Activated T-helper 17 cell treated with anti-CD3 and anti-CD28 coated beads, Interleukin-2, amount 50 U/mL, for 72 hours (primary cell): ENCODE data around the gene PNPLA5. TPM values are rescaled to one million over a fixed set of nuclear protein-coding genes. Genes with fewer than 3 reads are reported as not detected.
"Not testable (repeated sequence)": the region's sequence is repeated elsewhere in the genome, so short reads cannot be mapped to it uniquely, and the experiment has no call there.

Source experiments
- ATAC-seq: fragments of 150-1000 bp; cut with Tn5 transposase; replicated peaks from 2 replicates; pipeline ENCODE4 v1.10.0; 2021; ENCODE audit warnings: mild to moderate bottlenecking, moderate library complexity
- H3K27ac Mint-ChIP-seq: one replicate; pipeline ENCODE4 v1.8.0; 2022; ENCODE audit warnings: mixed read lengths
- H3K27me3 Mint-ChIP-seq: one replicate; pipeline ENCODE4 v1.8.0; 2022; ENCODE audit warnings: mixed read lengths
- H3K36me3 Mint-ChIP-seq: one replicate; pipeline ENCODE4 v1.8.0; 2022; ENCODE audit warnings: low read depth, mild to moderate bottlenecking, mixed read lengths
- H3K4me1 Mint-ChIP-seq: one replicate; pipeline ENCODE4 v1.8.0; 2022; ENCODE audit warnings: mixed read lengths
- H3K4me3 Mint-ChIP-seq: one replicate; pipeline ENCODE4 v1.8.0; 2022; ENCODE audit warnings: mild to moderate bottlenecking, mixed read lengths
- H3K9me3 Mint-ChIP-seq: one replicate; pipeline ENCODE4 v1.8.0; 2022; ENCODE audit warnings: mixed read lengths
- total RNA-seq, 2 donors: library from RNA; stranded (reverse); gene quantifications; one replicate each; pipeline ENCODE4 v1.2.3, GENCODE V29; 2022

The PNPLA5 gene
- total RNA-seq, 2 donors from 2014 or later, result not detected

DNA sequence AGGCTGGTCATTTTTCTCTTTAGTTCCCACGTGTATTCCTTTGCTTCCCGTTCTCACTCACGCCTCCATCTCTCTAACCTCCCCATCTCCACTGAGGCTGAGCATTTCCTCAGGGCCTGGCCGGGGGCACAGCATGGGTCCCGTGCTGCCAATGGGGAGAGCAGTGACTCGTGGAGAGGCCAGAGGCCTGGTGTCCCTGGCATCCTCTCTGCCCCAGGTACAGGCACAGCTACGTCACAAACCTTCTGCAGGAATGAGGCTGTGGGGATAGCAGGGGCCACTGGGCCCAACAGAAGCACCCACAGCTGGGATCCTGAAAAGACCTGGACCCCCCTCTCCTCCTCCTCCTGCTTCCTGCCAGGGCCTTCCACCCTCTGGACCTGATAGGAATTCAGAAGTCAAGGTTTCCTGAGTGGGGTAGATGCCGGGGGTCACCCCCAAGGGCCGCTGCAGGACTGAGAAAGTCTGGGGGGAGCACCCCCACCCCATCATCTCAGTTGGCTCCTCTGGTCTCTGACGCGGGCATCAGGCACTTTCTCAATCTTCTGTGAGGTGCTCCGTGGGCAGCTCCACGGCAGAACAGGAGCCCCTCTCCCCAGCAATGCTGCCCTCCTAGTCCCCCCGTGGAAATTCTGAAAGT is 11.8 kb downstream of the PNPLA5 start:
- ATAC-seq, result no peak
- Mint-ChIP-seq H3K9me3 (no peaks in the 10 kb centered on the region), H3K4me3 (no peak overlapping the region), H3K27ac (no peak overlapping the region), H3K27me3 (peaks cover 22% of the 10 kb centered on the region), H3K4me1 (no peaks in the 10 kb centered on the region), H3K36me3 (no peaks in the 10 kb centered on the region)

DNA sequence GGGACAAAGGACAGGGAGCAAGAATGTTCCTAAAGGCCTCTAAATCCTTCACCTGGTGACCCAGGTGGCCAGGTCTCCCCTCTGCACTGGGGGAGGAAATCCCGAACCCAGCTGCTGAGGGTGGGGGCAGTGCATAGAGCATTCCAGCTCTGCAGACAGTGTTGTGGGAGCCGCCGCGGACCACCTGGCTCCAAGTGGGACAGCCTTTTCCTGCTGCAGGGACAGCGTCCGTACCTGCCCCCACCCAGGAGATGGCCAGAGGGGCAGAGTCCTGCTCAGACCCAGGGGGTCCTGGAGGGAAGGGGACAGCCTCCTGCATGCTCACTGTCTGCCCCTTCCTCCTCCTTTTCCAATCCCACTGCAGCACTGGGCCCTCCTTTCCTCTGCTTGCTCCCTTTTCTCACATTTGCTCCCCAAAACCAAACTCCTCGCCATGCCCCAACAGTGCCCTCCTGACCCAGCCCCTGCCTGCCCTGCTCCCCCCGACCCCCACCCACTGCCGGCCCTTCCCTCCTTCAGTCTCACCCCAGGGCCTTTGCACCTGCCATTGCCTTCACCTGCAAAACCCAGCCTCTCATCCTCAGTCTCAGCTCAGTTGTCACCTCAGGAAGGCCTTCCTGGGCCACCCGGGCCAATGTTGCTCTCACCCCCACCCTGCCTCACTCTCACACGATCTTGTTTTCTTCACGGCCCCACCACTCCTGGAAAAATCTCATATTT is 12.8 kb downstream of the PNPLA5 start:
- H3K4me3 Mint-ChIP-seq, result no peak overlapping the region
- H3K36me3 Mint-ChIP-seq, result no peaks in the 10 kb centered on the region
- H3K4me1 Mint-ChIP-seq, result no peaks in the 10 kb centered on the region
- no peak for ATAC-seq
- no peaks in the 10 kb centered on the region for H3K9me3 Mint-ChIP-seq
- H3K27ac Mint-ChIP-seq, result no peak overlapping the region
- H3K27me3 Mint-ChIP-seq, result peaks cover 30% of the 10 kb centered on the region

DNA sequence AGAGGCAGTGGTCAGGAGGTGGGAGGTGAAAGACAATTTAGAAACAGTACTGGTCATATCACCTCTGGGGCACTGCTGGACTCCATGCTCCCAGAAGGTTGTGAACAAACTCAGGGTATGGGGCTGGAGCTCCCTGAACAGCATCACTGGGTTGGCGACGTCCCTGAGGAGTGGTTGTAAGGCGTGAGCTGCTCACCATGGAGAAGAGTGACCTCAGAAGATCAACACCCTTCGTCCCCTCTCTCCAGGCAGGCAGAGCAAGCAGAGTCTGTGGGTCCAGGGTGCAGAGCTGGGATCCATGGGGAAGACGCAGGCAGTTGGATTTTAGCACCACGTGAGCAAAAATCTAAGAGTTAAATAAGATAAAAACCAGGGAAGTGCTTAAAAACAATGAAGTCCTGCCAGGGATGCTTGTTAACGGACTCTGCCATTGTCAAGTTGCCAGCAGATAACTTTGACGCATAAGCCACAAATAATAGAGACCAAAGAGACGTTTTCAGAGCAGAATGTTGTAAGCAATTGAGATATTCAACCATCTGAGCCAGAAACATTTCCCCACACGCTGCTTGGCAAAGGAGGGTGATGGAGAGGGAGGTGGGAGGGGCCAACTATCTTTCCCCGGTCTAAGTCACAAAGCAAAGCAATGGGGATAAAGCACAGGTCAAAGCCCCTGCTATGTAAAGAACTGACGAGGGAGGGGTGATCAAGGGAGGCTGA is 13.6 kb downstream of the PNPLA5 start:
- no peak overlapping the region for H3K27ac Mint-ChIP-seq
- H3K36me3 Mint-ChIP-seq, result no peaks in the 10 kb centered on the region
- no peak for ATAC-seq
- H3K9me3 Mint-ChIP-seq, result no peaks in the 10 kb centered on the region
- no peak overlapping the region for H3K4me3 Mint-ChIP-seq
- H3K27me3 Mint-ChIP-seq, result peaks cover 37% of the 10 kb centered on the region
- no peaks in the 10 kb centered on the region for H3K4me1 Mint-ChIP-seq

DNA sequence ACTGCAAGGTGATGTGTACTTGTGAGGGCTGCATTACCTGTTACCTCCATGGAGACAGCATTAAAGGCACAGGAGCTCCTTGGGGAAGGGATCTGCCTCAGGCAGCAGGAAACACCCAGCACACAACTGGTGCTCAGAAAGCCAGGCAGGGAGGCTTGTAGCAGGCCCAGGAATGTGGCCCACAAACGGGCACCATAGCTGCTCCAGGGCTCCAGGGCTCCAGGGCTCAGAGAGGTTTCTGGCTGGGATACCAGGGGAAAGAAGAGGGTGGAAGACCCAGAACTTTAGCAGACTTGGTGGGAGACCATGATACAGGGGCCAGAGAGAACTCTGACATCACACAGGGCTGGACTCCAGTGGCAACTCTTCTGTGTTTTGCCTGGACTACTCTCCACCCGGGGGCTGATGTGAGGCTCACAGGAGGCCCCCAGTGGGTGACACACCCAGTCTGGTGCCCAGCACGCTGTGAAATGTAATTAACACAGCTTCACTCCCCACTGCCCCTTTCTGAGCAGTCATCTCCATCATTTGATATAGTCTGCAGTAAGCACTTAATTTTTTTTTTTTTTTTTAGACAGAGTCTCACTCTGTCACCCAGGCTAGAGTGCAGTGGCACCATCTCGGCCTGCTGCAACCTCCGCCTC is 14.8 kb downstream of the PNPLA5 start:
- peaks cover 37% of the 10 kb centered on the region for H3K27me3 Mint-ChIP-seq
- H3K27ac Mint-ChIP-seq, result no peak overlapping the region
- no peaks in the 10 kb centered on the region for H3K9me3 Mint-ChIP-seq
- H3K4me1 Mint-ChIP-seq, result no peaks in the 10 kb centered on the region
- ATAC-seq, result no peak
- no peaks in the 10 kb centered on the region for H3K36me3 Mint-ChIP-seq
- H3K4me3 Mint-ChIP-seq, result no peak overlapping the region

DNA sequence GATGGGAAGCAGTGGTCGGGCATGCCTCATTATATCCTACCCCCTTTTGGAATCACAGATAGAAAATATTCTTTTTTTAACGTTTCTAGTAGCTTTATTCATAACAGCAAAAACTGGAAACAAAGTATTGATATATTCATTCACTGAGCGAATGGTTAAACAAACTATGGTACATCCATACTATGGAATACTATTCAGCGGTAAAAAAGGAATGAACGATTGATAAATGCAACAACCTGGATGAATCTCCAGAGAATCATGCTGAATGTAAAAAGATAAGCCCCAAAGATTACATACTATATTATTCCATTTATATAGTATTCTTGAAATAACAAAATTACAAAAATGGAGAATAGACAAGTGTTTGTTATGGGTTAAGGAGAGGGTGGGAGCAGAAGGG is 22.0 kb downstream of the PNPLA5 start:
- peaks cover 4% of the 10 kb centered on the region for H3K9me3 Mint-ChIP-seq
- H3K4me3 Mint-ChIP-seq, result no peak overlapping the region
- H3K36me3 Mint-ChIP-seq, result no peaks in the 10 kb centered on the region
- H3K4me1 Mint-ChIP-seq, result no peaks in the 10 kb centered on the region
- no peak for ATAC-seq
- peaks cover 19% of the 10 kb centered on the region for H3K27me3 Mint-ChIP-seq
- H3K27ac Mint-ChIP-seq, result no peak overlapping the region

DNA sequence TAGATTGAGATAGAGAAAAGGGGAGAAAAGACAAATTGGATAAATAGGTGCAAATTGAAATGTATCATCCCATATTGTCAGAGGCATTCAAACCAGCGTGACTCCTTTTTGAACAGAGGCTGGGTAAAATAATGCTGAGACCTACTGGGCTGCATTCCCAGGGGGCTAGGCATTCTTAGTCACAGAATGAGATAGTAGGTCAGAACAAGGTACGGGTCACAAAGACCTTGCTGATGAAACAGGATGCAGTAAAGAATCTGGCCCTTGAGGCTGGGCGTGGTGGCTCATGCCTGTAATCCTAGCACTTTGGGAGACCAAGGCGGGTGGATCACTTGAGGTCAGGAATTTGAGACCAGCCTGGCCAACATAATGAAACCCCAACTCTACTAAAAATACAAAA is 22.8 kb downstream of the PNPLA5 start:
- peaks cover 21% of the 10 kb centered on the region for H3K27me3 Mint-ChIP-seq
- not testable (repeated sequence) for H3K4me1 Mint-ChIP-seq, H3K27ac Mint-ChIP-seq, H3K36me3 Mint-ChIP-seq, H3K4me3 Mint-ChIP-seq, H3K9me3 Mint-ChIP-seq, ATAC-seq

DNA sequence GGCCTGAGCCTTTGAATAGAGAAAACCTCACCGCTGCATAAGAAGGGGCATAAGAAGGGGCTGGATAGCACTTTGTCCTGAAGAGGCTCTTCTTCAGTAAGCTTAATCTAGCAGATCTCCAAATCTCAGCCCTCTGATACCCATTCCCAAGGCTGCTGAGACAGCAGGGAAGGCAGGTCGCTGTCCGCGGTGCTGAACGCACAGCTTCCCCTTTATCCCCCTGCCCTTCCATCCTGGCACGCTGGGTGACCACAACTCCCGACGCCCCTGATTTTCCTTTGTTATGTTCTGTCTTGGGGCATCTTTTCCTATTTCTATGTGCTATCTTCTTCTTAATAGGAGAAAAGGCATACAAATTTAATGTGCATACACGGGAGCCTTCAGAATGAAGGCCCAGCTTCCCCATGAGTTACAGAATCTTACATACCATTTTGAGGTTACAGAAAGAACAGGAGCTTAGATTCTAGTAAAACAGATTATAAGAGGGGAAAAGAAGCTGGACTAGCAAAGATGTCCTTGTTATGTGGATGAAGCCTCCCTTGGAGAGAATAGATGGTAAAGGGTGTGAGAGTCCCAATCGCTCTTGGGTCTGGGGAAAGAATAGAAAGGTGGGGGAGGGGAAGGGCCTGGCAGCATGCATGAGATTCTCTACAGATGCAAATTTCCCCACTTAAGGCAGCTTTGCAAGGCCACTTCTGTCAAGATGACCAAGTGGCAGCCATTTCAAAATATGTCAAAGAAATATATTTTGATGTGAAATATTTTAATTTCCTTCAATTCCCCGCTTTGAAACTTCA is 23.8 kb downstream of the PNPLA5 start:
- H3K36me3 Mint-ChIP-seq, result no peaks in the 10 kb centered on the region
- H3K4me3 Mint-ChIP-seq, result no peak overlapping the region
- ATAC-seq, result no peak
- peaks cover 4% of the 10 kb centered on the region for H3K9me3 Mint-ChIP-seq
- no peaks in the 10 kb centered on the region for H3K4me1 Mint-ChIP-seq
- H3K27me3 Mint-ChIP-seq, result peaks cover 22% of the 10 kb centered on the region
- no peak overlapping the region for H3K27ac Mint-ChIP-seq

DNA sequence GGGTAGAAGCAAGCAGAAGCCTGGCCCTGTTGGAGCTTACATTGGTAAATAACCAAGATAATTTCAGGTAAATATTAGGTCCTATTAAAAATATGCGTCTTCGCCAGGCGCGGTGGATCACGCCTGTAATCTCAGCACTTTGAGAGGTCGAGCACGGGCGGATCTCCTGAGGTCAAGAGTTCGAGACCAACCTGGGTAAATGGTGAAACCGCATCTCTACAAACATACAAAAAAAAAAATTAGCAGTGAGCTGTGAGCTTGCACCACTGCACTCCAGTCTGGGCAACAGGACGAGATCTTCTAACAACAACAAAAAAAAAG is 29.0 kb downstream of the PNPLA5 start:
- no peak for ATAC-seq
- Mint-ChIP-seq H3K4me3 (peak overlapping the region; percentile 36), H3K4me1 (no peaks in the 10 kb centered on the region), H3K27me3 (peaks cover 52% of the 10 kb centered on the region), H3K9me3 (peaks cover 4% of the 10 kb centered on the region), H3K27ac (no peak overlapping the region), H3K36me3 (no peaks in the 10 kb centered on the region)

DNA sequence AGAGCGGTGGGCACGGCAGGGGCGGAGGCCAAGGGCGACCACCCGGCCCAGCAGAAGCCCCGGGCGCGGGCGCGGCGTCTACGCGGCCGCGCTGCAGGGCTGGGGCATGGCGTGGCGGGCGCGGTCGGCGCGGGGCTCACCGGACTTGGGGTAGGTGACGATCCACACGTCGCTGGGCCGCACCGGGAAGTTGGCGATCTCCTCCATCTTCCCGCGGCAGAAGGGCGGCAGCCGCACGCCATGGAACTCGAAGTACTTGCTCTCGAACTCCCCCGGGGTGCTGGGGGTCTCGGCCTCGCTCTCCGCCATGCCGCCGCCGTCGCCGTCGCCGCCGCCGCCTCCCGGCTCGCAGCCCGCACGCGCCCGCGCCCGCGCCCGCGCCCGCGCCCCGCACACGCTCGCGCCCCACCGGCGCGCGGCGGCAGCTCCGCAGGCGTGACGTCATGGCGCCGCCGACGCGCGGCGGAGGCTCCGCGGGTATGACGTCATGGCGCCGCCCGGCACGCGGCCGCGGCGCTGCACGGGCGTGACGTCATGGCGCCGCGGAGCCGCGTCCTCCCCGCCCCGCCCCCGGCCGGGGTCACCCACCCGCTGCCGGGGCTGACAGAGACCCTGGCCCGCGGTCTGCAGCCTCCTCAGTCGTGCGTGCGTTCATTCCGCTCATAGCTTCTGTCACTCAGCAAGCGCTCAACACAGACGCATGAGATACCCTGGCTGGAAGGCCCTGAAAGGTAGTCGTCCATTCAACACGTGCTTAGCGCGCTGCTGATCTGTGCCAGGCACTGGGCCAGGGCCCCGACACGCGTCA is 29.5 kb downstream of the PNPLA5 start, which contains the start of gene SULT4A1:
SULT4A1 (minus strand) TSS at position 440 of the 808 bp plus-strand sequence; CDS start at position 309, 131 bp downstream.
- Mint-ChIP-seq H3K4me1 (no peaks in the 10 kb centered on the region), H3K4me3 (peak within 1 kb of the TSS; percentile 36), H3K9me3 (peaks cover 4% of the 10 kb centered on the region), H3K27me3 (peaks cover 56% of the 10 kb centered on the region), H3K27ac (no peak within 1 kb of the TSS), H3K36me3 (no peaks in the 10 kb centered on the region)
- no peak for ATAC-seq

DNA sequence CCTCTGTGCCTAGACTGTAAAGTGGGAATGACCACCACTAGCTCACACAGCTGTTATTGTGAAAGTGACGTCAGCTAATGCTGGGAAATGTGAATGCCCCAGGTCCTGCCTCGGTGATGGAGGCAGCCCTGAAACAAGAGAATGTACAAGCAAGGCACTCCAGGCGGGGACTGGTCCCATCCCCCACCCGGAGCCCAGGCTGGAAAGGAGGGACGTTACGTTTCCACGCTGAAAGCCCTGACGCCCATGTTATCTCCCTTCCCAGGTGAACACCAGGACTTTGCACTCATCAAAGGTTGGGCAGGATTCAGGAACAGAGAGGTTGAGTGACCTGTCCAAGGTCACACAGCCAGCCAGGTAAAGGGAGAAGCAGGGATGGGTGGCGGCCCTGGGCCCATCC is 30.3 kb downstream of the PNPLA5 start:
- Mint-ChIP-seq H3K27ac (no peak overlapping the region), H3K27me3 (peaks cover 63% of the 10 kb centered on the region), H3K4me3 (no peak overlapping the region), H3K4me1 (no peaks in the 10 kb centered on the region), H3K9me3 (peaks cover 8% of the 10 kb centered on the region), H3K36me3 (no peaks in the 10 kb centered on the region)
- no peak for ATAC-seq

DNA sequence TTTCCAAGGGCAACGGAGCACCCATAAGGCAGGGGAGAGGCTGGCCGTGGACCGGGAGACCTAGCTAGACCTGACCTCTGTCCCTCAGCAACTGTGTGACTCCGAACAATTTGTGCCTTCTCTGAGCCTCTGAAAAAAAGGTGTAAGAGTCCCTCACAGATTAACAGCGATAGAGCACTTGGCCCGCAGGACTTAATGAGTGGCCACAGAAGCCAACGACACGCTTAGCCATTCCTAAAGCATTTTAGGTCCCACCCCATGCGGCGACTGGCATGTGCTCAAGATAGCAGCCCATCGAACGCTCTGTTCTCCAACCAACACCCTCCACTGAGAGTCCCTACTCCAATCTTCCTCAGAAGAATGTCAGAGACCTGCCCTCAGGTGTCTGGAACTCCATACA is 31.0 kb downstream of the PNPLA5 start:
- Mint-ChIP-seq H3K4me3 (no peak overlapping the region), H3K36me3 (no peaks in the 10 kb centered on the region), H3K9me3 (peaks cover 4% of the 10 kb centered on the region), H3K27ac (no peak overlapping the region), H3K27me3 (peaks cover 61% of the 10 kb centered on the region), H3K4me1 (no peaks in the 10 kb centered on the region)
- ATAC-seq, result no peak

DNA sequence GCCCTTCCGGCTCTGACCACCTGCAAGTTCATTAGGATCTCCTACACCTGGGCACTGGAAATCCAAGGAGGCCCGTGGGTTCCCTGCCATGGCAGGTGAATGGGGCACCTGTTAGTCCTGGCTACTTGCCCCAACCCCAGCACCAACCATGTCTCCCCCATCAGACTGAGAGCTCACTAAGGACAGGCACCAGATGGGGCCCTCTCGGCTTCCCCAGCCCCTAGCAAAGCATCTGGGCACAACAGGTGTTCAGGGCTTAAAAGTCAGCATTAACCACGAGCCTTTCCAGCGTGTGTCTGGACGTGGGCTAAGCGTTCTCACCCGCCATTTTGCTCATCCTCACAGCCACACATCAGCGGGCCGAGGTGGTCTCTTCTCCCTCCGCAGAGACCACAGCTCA is 31.7 kb downstream of the PNPLA5 start:
- Mint-ChIP-seq H3K27ac (no peak overlapping the region), H3K9me3 (peaks cover 4% of the 10 kb centered on the region), H3K27me3 (peaks cover 65% of the 10 kb centered on the region), H3K4me3 (no peak overlapping the region), H3K4me1 (no peaks in the 10 kb centered on the region), H3K36me3 (no peaks in the 10 kb centered on the region)
- ATAC-seq, result no peak

DNA sequence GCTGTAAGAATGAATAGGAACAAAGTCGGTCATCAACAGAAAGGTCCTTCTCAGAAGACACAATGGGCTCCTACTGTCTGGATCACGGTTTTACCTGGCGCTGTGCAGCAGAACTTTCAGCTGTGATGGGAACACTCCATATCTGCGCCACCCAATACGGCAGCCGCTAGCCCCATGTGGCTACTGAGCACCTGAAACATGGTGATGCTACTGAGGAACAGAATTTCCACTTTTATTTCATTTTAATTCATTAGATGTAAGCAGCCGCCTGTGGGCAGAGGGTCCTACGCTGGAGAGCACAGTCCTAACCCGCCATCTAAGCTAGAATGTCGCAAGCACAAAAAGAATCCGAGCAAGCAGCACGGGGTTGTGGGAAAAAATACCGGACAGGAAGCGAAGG is 32.2 kb downstream of the PNPLA5 start:
- peaks cover 4% of the 10 kb centered on the region for H3K9me3 Mint-ChIP-seq
- H3K4me3 Mint-ChIP-seq, result no peak overlapping the region
- H3K27me3 Mint-ChIP-seq, result peaks cover 60% of the 10 kb centered on the region
- H3K27ac Mint-ChIP-seq, result no peak overlapping the region
- ATAC-seq, result no peak
- H3K36me3 Mint-ChIP-seq, result no peaks in the 10 kb centered on the region
- no peaks in the 10 kb centered on the region for H3K4me1 Mint-ChIP-seq
